OCI-LY7 (cell line): ENCODE measurements around the gene FGF2. TPM values are rescaled to one million over a fixed set of nuclear protein-coding genes. Genes with fewer than 3 reads are reported as not detected.
"Not testable (repeated sequence)": the region's sequence is repeated elsewhere in the genome, so short reads cannot be mapped to it uniquely, and the experiment has no call there.

ENCODE experiments used
- BruUV-seq: library from RNA; stranded (reverse); fragments of 400-500 nt; replicated peaks from 2 replicates; lab custom pipeline; 2021; lab: Mats Ljungman, UMichigan
- CTCF ChIA-PET: fragments of 300-600 bp; sonication (Branson Sonifier 250); formaldehyde crosslinking; loops from one replicate; lab custom pipeline; 2022; ENCODE audit warnings: antibody characterized with exemption; ENCODE audit not compliant: unreplicated experiment; lab: Charles Lee
- POLR2A ChIA-PET: fragments of 300-600 bp; sonication (Branson Sonifier 250); formaldehyde crosslinking; loops from one replicate; lab custom pipeline; 2022; ENCODE audit warnings: antibody characterized with exemption; lab: Charles Lee
- DNase-seq: peaks from one replicate; pipeline ENCODE4 v3.0.0-alpha.2; 2015; ENCODE audit warnings: low spot score
- H2AFZ ChIP-seq: fragments of 200-600 bp; sonication (generic), shearing (Covaris generic); 2 replicates; pipeline ENCODE4 v1.6.1; 2014; ENCODE audit warnings: mild to moderate bottlenecking, antibody characterized with exemption, low read length, moderate library complexity
- H3K27ac ChIP-seq: fragments of 200-600 bp; sonication (generic); 2 replicates; pipeline ENCODE4 v1.5.1; 2014; ENCODE audit warnings: mixed run types, low read depth, mild to moderate bottlenecking, moderate library complexity, low read length, inconsistent platforms; ENCODE audit not compliant: poor library complexity, severe bottlenecking
- H3K36me3 ChIP-seq: fragments of 200-600 bp; sonication (generic); 2 replicates; pipeline ENCODE4 v1.6.1; 2014; ENCODE audit warnings: mild to moderate bottlenecking, antibody characterized with exemption, low read length, moderate library complexity, mixed read lengths; ENCODE audit not compliant: insufficient read depth
- H3K4me1 ChIP-seq: fragments of 200-600 bp; sonication (generic); 2 replicates; pipeline ENCODE4 v1.5.1; 2014; ENCODE audit warnings: mild to moderate bottlenecking, low read length; ENCODE audit not compliant: insufficient read depth, poor library complexity, severe bottlenecking
- H3K4me2 ChIP-seq: fragments of 200-600 bp; sonication (generic); 2 replicates; pipeline ENCODE4 v1.6.1; 2014; ENCODE audit warnings: mild to moderate bottlenecking, low read length
- H3K4me3 ChIP-seq: fragments of 200-600 bp; sonication (generic); 2 replicates; pipeline ENCODE4 v1.5.1; 2014; ENCODE audit warnings: mild to moderate bottlenecking, low read depth, low read length; ENCODE audit not compliant: poor library complexity, severe bottlenecking
- H3K79me2 ChIP-seq: fragments of 200-600 bp; sonication (generic); 2 replicates; pipeline ENCODE4 v1.6.1; 2016; ENCODE audit warnings: low read depth, mild to moderate bottlenecking, low read length, moderate library complexity, mixed read lengths; ENCODE audit not compliant: insufficient read depth
- H3K9me2 ChIP-seq: fragments of 200-600 bp; sonication (generic); 2 replicates; pipeline ENCODE4 v1.6.1; 2016; ENCODE audit warnings: mild to moderate bottlenecking, low read length, mixed read lengths; ENCODE audit not compliant: insufficient read depth
- H3K9me3 ChIP-seq: fragments of 200-600 bp; sonication (generic); 2 replicates; pipeline ENCODE4 v1.6.1; 2014; ENCODE audit warnings: mild to moderate bottlenecking, mixed run types, low read length, mixed read lengths
- H4K20me1 ChIP-seq: fragments of 200-600 bp; sonication (generic); 2 replicates; pipeline ENCODE4 v1.6.1; 2014; ENCODE audit warnings: mild to moderate bottlenecking, antibody characterized with exemption, low read length, moderate library complexity, mixed read lengths; ENCODE audit not compliant: insufficient read depth
- EZH2phosphoT487 ChIP-seq: fragments of 200-600 bp; sonication (generic); IDR thresholded peaks from 2 replicates; pipeline ENCODE4 v1.6.1; 2018; ENCODE audit warnings: low read depth, borderline replicate concordance, mild to moderate bottlenecking, mixed run types, antibody characterized with exemption, low read length, moderate library complexity, mixed read lengths
- intact Hi-C: fragments of 100-400 bp; cut with micrococcal nuclease; formaldehyde crosslinking; loops from one replicate; pipeline ENCODE4 v1.10.0; 2022; ENCODE audit not compliant: unreplicated experiment
- total RNA-seq, 2 experiments: library from RNA; depleted of rRNA in 1 of 2; stranded (reverse); fragments of >200 nt in 1 of 2; shearing (Covaris generic) in 1 of 2; gene quantifications; 2 replicates each; pipeline ENCODE4 v1.2.3, GENCODE V29; 2014 to 2022
- TF ChIP-seq, protein P1 (sequence below): fragments of 200-600 bp; sonication (generic); conservative IDR thresholded peaks from 2 replicates; pipeline ENCODE4 v1.5.1; 2014; ENCODE audit warnings: mild to moderate bottlenecking, antibody characterized with exemption, low read length, moderate library complexity, mixed read lengths

Gene FGF2
- total RNA-seq, 2 experiments from 2014 or later = 0.53 TPM; not detected in 1

GRCh38 chr4:122786920-122787319, 39.7 kb upstream of the FGF2 start:
- H3K36me3 ChIP-seq, H3K4me2 ChIP-seq, intact Hi-C loops, CTCF ChIA-PET, H3K79me2 ChIP-seq, H3K4me3 ChIP-seq, H3K4me1 ChIP-seq, H3K27ac ChIP-seq, DNase-seq, POLR2A ChIA-PET, H3K9me3 ChIP-seq, H2AFZ ChIP-seq, H4K20me1 ChIP-seq, BruUV-seq, H3K9me2 ChIP-seq: not testable (repeated sequence)

- no peak overlapping the region for H2AFZ ChIP-seq
- no peak for TF ChIP-seq EZH2phosphoT487
- TF ChIP-seq, protein P1, sequence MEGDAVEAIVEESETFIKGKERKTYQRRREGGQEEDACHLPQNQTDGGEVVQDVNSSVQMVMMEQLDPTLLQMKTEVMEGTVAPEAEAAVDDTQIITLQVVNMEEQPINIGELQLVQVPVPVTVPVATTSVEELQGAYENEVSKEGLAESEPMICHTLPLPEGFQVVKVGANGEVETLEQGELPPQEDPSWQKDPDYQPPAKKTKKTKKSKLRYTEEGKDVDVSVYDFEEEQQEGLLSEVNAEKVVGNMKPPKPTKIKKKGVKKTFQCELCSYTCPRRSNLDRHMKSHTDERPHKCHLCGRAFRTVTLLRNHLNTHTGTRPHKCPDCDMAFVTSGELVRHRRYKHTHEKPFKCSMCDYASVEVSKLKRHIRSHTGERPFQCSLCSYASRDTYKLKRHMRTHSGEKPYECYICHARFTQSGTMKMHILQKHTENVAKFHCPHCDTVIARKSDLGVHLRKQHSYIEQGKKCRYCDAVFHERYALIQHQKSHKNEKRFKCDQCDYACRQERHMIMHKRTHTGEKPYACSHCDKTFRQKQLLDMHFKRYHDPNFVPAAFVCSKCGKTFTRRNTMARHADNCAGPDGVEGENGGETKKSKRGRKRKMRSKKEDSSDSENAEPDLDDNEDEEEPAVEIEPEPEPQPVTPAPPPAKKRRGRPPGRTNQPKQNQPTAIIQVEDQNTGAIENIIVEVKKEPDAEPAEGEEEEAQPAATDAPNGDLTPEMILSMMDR = no peak
- no peaks in the 10 kb centered on the region for H3K36me3 ChIP-seq
- no peaks in the 10 kb centered on the region for H3K4me1 ChIP-seq
- no peak overlapping the region for H3K4me3 ChIP-seq
- no peaks in the 10 kb centered on the region for H3K79me2 ChIP-seq
- H4K20me1 ChIP-seq = no peaks in the 10 kb centered on the region
- no peak for DNase-seq
- POLR2A ChIA-PET = no interaction called here
- no peaks in the 10 kb centered on the region for H3K9me2 ChIP-seq
- BruUV-seq = no TSS peak
- no peak overlapping the region for H3K27ac ChIP-seq
- no peak overlapping the region for H3K4me2 ChIP-seq
- CTCF ChIA-PET = no interaction called here
- intact Hi-C loops = no loop called here
- no peaks in the 10 kb centered on the region for H3K9me3 ChIP-seq
Observed at GRCh38 chr4:122787940-122788339, 38.7 kb upstream of the FGF2 start.

DNA sequence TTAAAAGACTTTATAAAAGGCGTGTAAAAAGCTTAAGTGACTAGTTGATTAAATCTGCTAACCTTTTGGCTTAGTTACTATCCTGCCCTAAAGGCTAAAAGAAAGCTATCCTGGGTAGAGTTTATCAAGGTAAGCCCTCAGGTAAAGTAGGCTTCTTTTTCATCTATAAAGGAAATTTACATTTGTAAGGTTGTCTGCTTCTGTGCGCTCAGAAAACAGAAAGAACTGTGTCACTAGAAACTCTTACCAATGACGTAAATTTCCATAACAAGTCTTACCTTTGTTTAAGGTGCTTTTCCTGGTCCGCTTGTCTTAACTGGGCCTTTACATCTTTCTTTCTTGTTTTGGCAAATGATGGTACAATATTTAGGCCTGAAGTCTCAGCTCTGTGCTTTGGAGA, 37.7 kb upstream of the FGF2 start:
- H4K20me1 ChIP-seq = no peaks in the 10 kb centered on the region
- no peaks in the 10 kb centered on the region for H3K4me1 ChIP-seq
- H3K9me3 ChIP-seq = no peaks in the 10 kb centered on the region
- no peaks in the 10 kb centered on the region for H3K36me3 ChIP-seq
- H3K27ac ChIP-seq = no peak overlapping the region
- H2AFZ ChIP-seq = no peak overlapping the region
- ChIA-PET POLR2A (interaction anchor here (0.5 to 0.7 kb wide), 2 partner anchors 41 to 62 kb away, joined by 3 read pairs; no protein-coding TSS in a partner anchor), CTCF (no interaction called here)
- H3K4me3 ChIP-seq = no peak overlapping the region
- no peak overlapping the region for H3K4me2 ChIP-seq
- no peaks in the 10 kb centered on the region for H3K79me2 ChIP-seq
- TF ChIP-seq, protein P1 = no peak
- no TSS peak for BruUV-seq
- H3K9me2 ChIP-seq = no peaks in the 10 kb centered on the region
- no peak for DNase-seq
- intact Hi-C loops = no loop called here
